Measurements from ENCODE around the gene TKTL2.

The TKTL2 gene

DNA sequence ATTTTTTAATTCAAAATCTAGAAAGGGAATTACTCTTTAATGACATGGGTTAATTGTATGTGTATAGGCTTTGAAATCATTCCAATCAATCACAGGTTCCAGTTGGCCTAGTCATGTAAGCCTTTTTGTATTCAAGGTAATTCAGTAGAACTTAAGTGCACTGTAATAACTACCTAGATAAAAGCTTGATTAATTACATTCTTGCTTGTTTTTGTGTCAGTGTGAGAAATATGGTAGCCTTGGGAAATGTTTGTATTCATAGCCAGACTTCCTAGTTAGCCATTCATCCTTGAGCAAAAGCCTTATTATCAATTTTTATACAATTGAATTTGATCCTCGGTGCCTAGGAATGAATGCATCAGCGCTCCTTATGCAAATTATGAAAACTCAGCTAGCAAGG is 33.5 kb downstream of the TKTL2 start:
- no peak for FAIRE-seq
